GM20431 (cell line): Measurements from ENCODE around the gene TAS2R1.

Experiments
- in situ Hi-C: fragments of 300-500 bp; cut with MseI, MboI; formaldehyde crosslinking; loops from one replicate; pipeline ENCODE4 v1.15.0; 2020; ENCODE audit warnings: low sequenced_read_pairs; ENCODE audit not compliant: unreplicated experiment

Gene TAS2R1

GRCh38 chr5:9596171-9596780 is 33.9 kb downstream of the TAS2R1 start:
- in situ Hi-C loops, result no loop called here

- in situ Hi-C loops, result no loop called here
Observed at GRCh38 chr5:9594913-9595312, 35.2 kb downstream of the TAS2R1 start.

- in situ Hi-C loops, result no loop called here
Observed at GRCh38 chr5:9589049-9589835, 40.9 kb downstream of the TAS2R1 start.

- in situ Hi-C loops, result no loop called here
Observed at GRCh38 chr5:9588254-9588653, 41.9 kb downstream of the TAS2R1 start.

GRCh38 chr5:9587135-9587534 is 43.0 kb downstream of the TAS2R1 start:
- in situ Hi-C loops, result no loop called here

GRCh38 chr5:9582406-9582805 is 47.7 kb downstream of the TAS2R1 start:
- in situ Hi-C loops, result no loop called here
